Measurements from ENCODE around the gene ESPL1. TPM values are rescaled to one million over a fixed set of nuclear protein-coding genes. Genes with fewer than 3 reads are reported as not detected.

Gene ESPL1
- total and polyA plus RNA-seq, 2 of the 13 experiments (the other 11 are each of a cell fraction or from before 2014, with no cell fraction given): 5.8 to 11.5 TPM

DNA sequence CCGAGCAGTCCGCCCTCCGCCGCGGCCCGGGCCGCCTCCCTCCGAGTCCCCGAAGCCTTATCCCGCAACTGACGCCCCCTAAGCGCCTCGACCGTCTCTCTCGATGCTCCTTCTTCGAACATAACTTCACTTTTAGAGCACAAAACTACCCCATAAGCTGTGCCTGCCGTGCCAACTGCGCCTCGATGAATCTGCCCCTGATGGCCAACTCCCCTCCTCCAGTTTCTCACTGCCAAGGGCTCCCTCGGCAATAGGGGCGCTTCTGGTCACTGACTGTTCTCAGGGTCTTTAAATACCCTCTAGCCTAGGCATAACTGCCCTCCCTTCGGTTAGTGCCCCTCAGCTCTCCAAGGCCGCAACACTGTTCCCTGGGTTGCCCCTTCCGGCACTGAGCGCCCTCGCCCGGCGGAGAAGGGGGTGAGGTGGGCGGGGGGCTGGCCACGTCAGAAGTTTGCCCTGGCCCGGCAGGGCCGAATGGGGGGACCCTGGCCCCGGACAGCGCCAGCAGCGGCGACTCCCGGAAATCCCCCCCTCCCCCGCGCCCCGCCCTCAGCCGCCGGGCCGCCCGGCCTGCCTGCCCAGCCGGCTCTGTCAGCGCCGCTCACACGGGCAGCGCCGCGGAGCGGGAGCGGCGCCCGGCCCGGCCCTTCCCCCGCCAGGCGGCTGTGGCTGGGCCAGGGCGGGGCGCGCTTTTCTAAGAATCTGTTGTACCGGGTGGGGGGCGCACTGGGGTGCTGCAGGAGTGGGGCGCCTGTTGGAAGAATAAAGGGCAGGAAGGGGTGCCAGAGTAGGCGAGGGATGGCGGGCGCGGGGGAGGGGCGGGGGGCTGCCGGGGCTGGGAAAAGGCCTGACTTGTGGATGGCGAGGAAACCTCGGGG, 46.7 kb upstream of the ESPL1 start (continued):
- TF ChIP-seq, protein P1, sequence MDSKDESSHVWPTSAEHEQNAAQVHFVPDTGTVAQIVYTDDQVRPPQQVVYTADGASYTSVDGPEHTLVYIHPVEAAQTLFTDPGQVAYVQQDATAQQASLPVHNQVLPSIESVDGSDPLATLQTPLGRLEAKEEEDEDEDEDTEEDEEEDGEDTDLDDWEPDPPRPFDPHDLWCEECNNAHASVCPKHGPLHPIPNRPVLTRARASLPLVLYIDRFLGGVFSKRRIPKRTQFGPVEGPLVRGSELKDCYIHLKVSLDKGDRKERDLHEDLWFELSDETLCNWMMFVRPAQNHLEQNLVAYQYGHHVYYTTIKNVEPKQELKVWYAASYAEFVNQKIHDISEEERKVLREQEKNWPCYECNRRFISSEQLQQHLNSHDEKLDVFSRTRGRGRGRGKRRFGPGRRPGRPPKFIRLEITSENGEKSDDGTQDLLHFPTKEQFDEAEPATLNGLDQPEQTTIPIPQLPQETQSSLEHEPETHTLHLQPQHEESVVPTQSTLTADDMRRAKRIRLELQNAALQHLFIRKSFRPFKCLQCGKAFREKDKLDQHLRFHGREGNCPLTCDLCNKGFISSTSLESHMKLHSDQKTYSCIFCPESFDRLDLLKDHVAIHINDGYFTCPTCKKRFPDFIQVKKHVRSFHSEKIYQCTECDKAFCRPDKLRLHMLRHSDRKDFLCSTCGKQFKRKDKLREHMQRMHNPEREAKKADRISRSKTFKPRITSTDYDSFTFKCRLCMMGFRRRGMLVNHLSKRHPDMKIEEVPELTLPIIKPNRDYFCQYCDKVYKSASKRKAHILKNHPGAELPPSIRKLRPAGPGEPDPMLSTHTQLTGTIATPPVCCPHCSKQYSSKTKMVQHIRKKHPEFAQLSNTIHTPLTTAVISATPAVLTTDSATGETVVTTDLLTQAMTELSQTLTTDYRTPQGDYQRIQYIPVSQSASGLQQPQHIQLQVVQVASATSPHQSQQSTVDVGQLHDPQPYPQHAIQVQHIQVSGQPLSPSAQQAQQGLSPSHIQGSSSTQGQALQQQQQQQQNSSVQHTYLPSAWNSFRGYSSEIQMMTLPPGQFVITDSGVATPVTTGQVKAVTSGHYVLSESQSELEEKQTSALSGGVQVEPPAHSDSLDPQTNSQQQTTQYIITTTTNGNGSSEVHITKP (CRISPR knock-in tag; IDR thresholded peaks at IDR 0.05; ENCODE audit: low read depth): peak; percentile 8; the same call in 1 of the 2 replicates
- TF ChIP-seq ARNT2 (CRISPR knock-in tag; IDR thresholded peaks at IDR 0.05; ENCODE audit: low read depth): peak; percentile 23; the same call in 1 of the 2 replicates
- TF ChIP-seq GPN1 (CRISPR knock-in tag; IDR thresholded peaks at IDR 0.05; ENCODE audit: borderline replicate concordance): no peak
- peak; percentile 73; the same call in 1 of the 2 replicates for TF ChIP-seq ZNF317 (CRISPR knock-in tag; IDR thresholded peaks at IDR 0.05)
- TF ChIP-seq ZNF558 (CRISPR knock-in tag; IDR thresholded peaks at IDR 0.05; ENCODE audit: borderline replicate concordance): no peak; the same call in 1 of the 2 replicates
- TF ChIP-seq, protein P2, sequence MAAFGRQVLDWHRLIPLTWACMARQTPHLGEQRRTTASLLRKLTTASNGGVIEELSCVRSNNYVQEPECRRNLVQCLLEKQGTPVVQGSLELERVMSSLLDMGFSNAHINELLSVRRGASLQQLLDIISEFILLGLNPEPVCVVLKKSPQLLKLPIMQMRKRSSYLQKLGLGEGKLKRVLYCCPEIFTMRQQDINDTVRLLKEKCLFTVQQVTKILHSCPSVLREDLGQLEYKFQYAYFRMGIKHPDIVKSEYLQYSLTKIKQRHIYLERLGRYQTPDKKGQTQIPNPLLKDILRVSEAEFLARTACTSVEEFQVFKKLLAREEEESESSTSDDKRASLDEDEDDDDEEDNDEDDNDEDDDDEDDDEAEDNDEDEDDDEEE (CRISPR knock-in tag; IDR thresholded peaks at IDR 0.05): no peak
- TF ChIP-seq, protein P3, sequence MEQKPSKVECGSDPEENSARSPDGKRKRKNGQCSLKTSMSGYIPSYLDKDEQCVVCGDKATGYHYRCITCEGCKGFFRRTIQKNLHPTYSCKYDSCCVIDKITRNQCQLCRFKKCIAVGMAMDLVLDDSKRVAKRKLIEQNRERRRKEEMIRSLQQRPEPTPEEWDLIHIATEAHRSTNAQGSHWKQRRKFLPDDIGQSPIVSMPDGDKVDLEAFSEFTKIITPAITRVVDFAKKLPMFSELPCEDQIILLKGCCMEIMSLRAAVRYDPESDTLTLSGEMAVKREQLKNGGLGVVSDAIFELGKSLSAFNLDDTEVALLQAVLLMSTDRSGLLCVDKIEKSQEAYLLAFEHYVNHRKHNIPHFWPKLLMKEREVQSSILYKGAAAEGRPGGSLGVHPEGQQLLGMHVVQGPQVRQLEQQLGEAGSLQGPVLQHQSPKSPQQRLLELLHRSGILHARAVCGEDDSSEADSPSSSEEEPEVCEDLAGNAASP (CRISPR knock-in tag; IDR thresholded peaks at IDR 0.05; ENCODE audit: borderline replicate concordance): peak; percentile 39; the same call in 1 of the 2 replicates
- TF ChIP-seq POLR2AphosphoS5 (IDR thresholded peaks at IDR 0.05; ENCODE audit: low read depth, low read length): peak; percentile 67
- no peak for TF ChIP-seq ATM (IDR thresholded peaks at IDR 0.05; ENCODE audit: borderline replicate concordance)
- peak; percentile 47; the same call in 1 of the 2 replicates for TF ChIP-seq CREM (IDR thresholded peaks at IDR 0.05)
- no peak for TF ChIP-seq CREM (CRISPR knock-in tag; IDR thresholded peaks at IDR 0.05)
- TF ChIP-seq RARA (CRISPR knock-in tag; IDR thresholded peaks at IDR 0.05): peak; percentile 40; the same call in 1 of the 2 replicates
- TF ChIP-seq REL (CRISPR knock-in tag; conservative IDR thresholded peaks at IDR 0.05): peak; percentile 34; the same call in 1 of the 2 replicates
- no peak for TF ChIP-seq ZNF629 (CRISPR knock-in tag; conservative IDR thresholded peaks at IDR 0.05)
- TF ChIP-seq SP2 (CRISPR knock-in tag; IDR thresholded peaks at IDR 0.05): 0 out of 2 replicates have a peak, but pooled peaks have one; percentile 45
- TF ChIP-seq, protein P4, sequence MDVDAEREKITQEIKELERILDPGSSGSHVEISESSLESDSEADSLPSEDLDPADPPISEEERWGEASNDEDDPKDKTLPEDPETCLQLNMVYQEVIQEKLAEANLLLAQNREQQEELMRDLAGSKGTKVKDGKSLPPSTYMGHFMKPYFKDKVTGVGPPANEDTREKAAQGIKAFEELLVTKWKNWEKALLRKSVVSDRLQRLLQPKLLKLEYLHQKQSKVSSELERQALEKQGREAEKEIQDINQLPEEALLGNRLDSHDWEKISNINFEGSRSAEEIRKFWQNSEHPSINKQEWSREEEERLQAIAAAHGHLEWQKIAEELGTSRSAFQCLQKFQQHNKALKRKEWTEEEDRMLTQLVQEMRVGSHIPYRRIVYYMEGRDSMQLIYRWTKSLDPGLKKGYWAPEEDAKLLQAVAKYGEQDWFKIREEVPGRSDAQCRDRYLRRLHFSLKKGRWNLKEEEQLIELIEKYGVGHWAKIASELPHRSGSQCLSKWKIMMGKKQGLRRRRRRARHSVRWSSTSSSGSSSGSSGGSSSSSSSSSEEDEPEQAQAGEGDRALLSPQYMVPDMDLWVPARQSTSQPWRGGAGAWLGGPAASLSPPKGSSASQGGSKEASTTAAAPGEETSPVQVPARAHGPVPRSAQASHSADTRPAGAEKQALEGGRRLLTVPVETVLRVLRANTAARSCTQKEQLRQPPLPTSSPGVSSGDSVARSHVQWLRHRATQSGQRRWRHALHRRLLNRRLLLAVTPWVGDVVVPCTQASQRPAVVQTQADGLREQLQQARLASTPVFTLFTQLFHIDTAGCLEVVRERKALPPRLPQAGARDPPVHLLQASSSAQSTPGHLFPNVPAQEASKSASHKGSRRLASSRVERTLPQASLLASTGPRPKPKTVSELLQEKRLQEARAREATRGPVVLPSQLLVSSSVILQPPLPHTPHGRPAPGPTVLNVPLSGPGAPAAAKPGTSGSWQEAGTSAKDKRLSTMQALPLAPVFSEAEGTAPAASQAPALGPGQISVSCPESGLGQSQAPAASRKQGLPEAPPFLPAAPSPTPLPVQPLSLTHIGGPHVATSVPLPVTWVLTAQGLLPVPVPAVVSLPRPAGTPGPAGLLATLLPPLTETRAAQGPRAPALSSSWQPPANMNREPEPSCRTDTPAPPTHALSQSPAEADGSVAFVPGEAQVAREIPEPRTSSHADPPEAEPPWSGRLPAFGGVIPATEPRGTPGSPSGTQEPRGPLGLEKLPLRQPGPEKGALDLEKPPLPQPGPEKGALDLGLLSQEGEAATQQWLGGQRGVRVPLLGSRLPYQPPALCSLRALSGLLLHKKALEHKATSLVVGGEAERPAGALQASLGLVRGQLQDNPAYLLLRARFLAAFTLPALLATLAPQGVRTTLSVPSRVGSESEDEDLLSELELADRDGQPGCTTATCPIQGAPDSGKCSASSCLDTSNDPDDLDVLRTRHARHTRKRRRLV (CRISPR knock-in tag; IDR thresholded peaks at IDR 0.05): no peak
- peak; percentile 26; the same call in 1 of the 2 replicates for TF ChIP-seq RAD21 (CRISPR knock-in tag; IDR thresholded peaks at IDR 0.05)
- peak; percentile 57 for TF ChIP-seq ZFY (CRISPR knock-in tag; IDR thresholded peaks at IDR 0.05)

Measured in HepG2 (cell line).